ENCODE data around the gene WDR26. TPM values are rescaled to one million over a fixed set of nuclear protein-coding genes. Genes with fewer than 3 reads are reported as not detected.
A peak's percentile ranks its signal among the peaks of the same experiment; 100 is the strongest.

Gene WDR26
- total RNA-seq, 1 experiment from 2014 or later, result 81.4 TPM

GRCh38 chr1:224387302-224387912 lies 47.2 kb downstream of the WDR26 start:
- H3K27me3 ChIP-seq (ENCODE audit: insufficient read depth, low read length), result no peaks in the 10 kb centered on the region
- H2BK5ac ChIP-seq (ENCODE audit: insufficient read length, low read length), result no peak overlapping the region
- no peak overlapping the region for H3K23ac ChIP-seq (ENCODE audit: insufficient read length, low read depth, low read length)
- H3K9me3 ChIP-seq (ENCODE audit: control insufficient read depth, low read depth, low read length), result no peaks in the 10 kb centered on the region
- DNase-seq, result no peak
- H3K27ac Mint-ChIP-seq, result peak overlapping the region in 1 of 3 experiments; percentile 67; a peak in 2 of 7 replicates
- H3K23me2 ChIP-seq (ENCODE audit: insufficient read length, low read depth, low read length, poor library complexity, severe bottlenecking), result no peaks in the 10 kb centered on the region
- no peak overlapping the region for H2BK15ac ChIP-seq (ENCODE audit: low read depth, low read length)
- no peak overlapping the region for H3K9ac ChIP-seq (ENCODE audit: extremely low read depth, insufficient read length, low read length)
- H2BK20ac ChIP-seq (ENCODE audit: low read depth, low read length, poor library complexity, severe bottlenecking), result no peak overlapping the region
- H3K27ac ChIP-seq (ENCODE audit: insufficient read length, low read depth, low read length), result no peak overlapping the region
- H2BK120ac ChIP-seq (ENCODE audit: low read depth, low read length, poor library complexity, severe bottlenecking), result no peak overlapping the region
- H4K20me1 ChIP-seq (ENCODE audit: control insufficient read depth, insufficient read depth, insufficient read length), result no peaks in the 10 kb centered on the region
- H3T11ph ChIP-seq (ENCODE audit: low read length), result no peak overlapping the region
- H3K9me3 Mint-ChIP-seq, result no peaks in the 10 kb centered on the region
- no peak overlapping the region for H4K8ac ChIP-seq (replicated peaks; ENCODE audit: insufficient read length, low read depth, low read length)
- no peak overlapping the region for H3K4me3 Mint-ChIP-seq
- H3K27me3 Mint-ChIP-seq (ENCODE audit: low read depth), result no peaks in the 10 kb centered on the region
- no peak overlapping the region for H2AFZ ChIP-seq (ENCODE audit: low read length)
- no peak overlapping the region for H3K4me2 ChIP-seq (ENCODE audit: insufficient read depth, insufficient read length, low read length)
- TF ChIP-seq CTCF (conservative IDR thresholded peaks at IDR 0.05), result no peak
- H3K4ac ChIP-seq (ENCODE audit: low read depth, low read length), result no peak overlapping the region
- no peak overlapping the region for H2BK12ac ChIP-seq (ENCODE audit: insufficient read length, low read depth, low read length)
- no peak overlapping the region for H4K5ac ChIP-seq (ENCODE audit: insufficient read length, low read depth, low read length)
- no peak overlapping the region for H3K14ac ChIP-seq (ENCODE audit: insufficient read depth, low read length)
- H3K4me1 Mint-ChIP-seq, result no peaks in the 10 kb centered on the region
- no peaks in the 10 kb centered on the region for H3K79me1 ChIP-seq (ENCODE audit: insufficient read depth, low read depth, low read length, poor library complexity, severe bottlenecking)
- H3K4me1 ChIP-seq (ENCODE audit: insufficient read depth, low read length), result no peaks in the 10 kb centered on the region
- WGBS (ENCODE audit: extremely low coverage, insufficient read length, low lambda C conversion rate), result no CpG with 5 or more reads among the region's 6 CpGs
- H4K91ac ChIP-seq (ENCODE audit: insufficient read length, low read depth, low read length), result no peak overlapping the region
- H3K79me2 ChIP-seq (ENCODE audit: insufficient read depth, low read length), result no peaks in the 10 kb centered on the region
- no peak overlapping the region for H3K18ac ChIP-seq (ENCODE audit: insufficient read length, low read depth, low read length)
- H2AK5ac ChIP-seq (ENCODE audit: insufficient read length, low read length), result no peak overlapping the region
- H3K36me3 Mint-ChIP-seq (ENCODE audit: insufficient read depth in 1 of 3, low read depth in 3 of 3), result peaks cover 15 to 59% (median 50%) of the 10 kb centered on the region in 3 experiments; a peak in 6 of 7 replicates
- H3K56ac ChIP-seq (ENCODE audit: insufficient read length, low read depth, low read length), result no peak overlapping the region

Data from H9 (cell line).